Neuron (in vitro differentiated cells): ENCODE results near the gene TBC1D5.
"Not testable (repeated sequence)": the region's sequence is repeated elsewhere in the genome, so short reads cannot be mapped to it uniquely, and the experiment has no call there.

Experiments
- H2AFZ ChIP-seq: one replicate; pipeline ENCODE4 v1.6.1; 2013; ENCODE audit warnings: low read depth, mild to moderate bottlenecking, inconsistent platforms, low read length, moderate library complexity
- H3K27me3 ChIP-seq: one replicate; pipeline ENCODE4 v1.6.1; 2013; ENCODE audit warnings: low read length; ENCODE audit not compliant: insufficient read depth
- H3K36me3 ChIP-seq: one replicate; pipeline ENCODE4 v1.6.1; 2013; ENCODE audit warnings: low read length; ENCODE audit not compliant: insufficient read depth
- H3K4me1 ChIP-seq: one replicate; pipeline ENCODE4 v1.6.1; 2013; ENCODE audit warnings: low read length; ENCODE audit not compliant: insufficient read depth
- H3K4me3 ChIP-seq: 2 replicates; pipeline ENCODE4 v1.5.1; 2013; ENCODE audit warnings: mild to moderate bottlenecking, low read length, moderate library complexity
- H3K9me3 ChIP-seq: one replicate; pipeline ENCODE4 v1.6.1; 2013; ENCODE audit warnings: low read length

TBC1D5 gene

GRCh38 chr3:17742102-17742879 lies at the start of gene TBC1D5:
TBC1D5 (minus strand) TSS chr3:17742631; CDS start chr3:17508570, 234,061 bp downstream.
- Histone ChIP-seq H3K9me3 (no peaks in the 10 kb centered on the region), H2AFZ (peak within 1 kb of the TSS; percentile 88), H3K27me3 (no peaks in the 10 kb centered on the region), H3K36me3 (no peaks in the 10 kb centered on the region), H3K4me3 (peak within 1 kb of the TSS; percentile 85), H3K4me1 (peaks cover 19% of the 10 kb centered on the region)

DNA sequence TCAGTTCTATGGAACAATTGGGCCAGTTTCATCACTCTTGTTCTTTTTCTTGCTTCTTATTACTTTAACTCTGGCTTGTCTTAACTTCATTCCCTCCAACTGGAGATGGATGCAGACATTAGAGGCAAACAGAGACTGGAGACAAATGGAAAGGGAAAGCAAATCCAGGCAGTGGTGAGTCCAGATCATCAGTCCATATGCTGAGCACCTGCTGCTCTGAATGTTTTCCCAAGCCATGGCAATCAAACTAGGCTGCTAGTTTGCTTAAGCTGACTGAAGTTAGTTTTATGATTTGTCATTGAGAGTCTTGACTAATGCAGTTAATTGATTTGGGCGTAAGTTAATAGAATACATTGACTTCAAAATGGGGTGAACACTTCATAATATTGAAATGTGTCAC lies 41.0 kb upstream of the TBC1D5 start:
- no peak overlapping the region for H3K4me3 ChIP-seq
- H2AFZ ChIP-seq: no peak overlapping the region
- no peaks in the 10 kb centered on the region for H3K4me1 ChIP-seq
- H3K27me3 ChIP-seq: no peaks in the 10 kb centered on the region
- no peaks in the 10 kb centered on the region for H3K36me3 ChIP-seq
- H3K9me3 ChIP-seq: no peaks in the 10 kb centered on the region

GRCh38 chr3:17782751-17783150 lies 40.3 kb upstream of the TBC1D5 start:
- H3K27me3 ChIP-seq: no peaks in the 10 kb centered on the region
- no peaks in the 10 kb centered on the region for H3K9me3 ChIP-seq
- H3K4me1 ChIP-seq: no peaks in the 10 kb centered on the region
- no peaks in the 10 kb centered on the region for H3K36me3 ChIP-seq
- no peak overlapping the region for H2AFZ ChIP-seq
- H3K4me3 ChIP-seq: no peak overlapping the region

- H2AFZ ChIP-seq, H3K27me3 ChIP-seq, H3K4me3 ChIP-seq, H3K4me1 ChIP-seq, H3K36me3 ChIP-seq, H3K9me3 ChIP-seq: not testable (repeated sequence)
Observed at GRCh38 chr3:17780369-17780768, 37.9 kb upstream of the TBC1D5 start.

GRCh38 chr3:17779304-17780250 lies 37.1 kb upstream of the TBC1D5 start:
- not testable (repeated sequence) for H3K4me3 ChIP-seq, H3K9me3 ChIP-seq, H3K36me3 ChIP-seq, H3K27me3 ChIP-seq, H3K4me1 ChIP-seq, H2AFZ ChIP-seq

GRCh38 chr3:17777326-17777725 lies 34.9 kb upstream of the TBC1D5 start:
- H3K36me3 ChIP-seq, H3K4me3 ChIP-seq, H2AFZ ChIP-seq, H3K9me3 ChIP-seq, H3K4me1 ChIP-seq, H3K27me3 ChIP-seq: not testable (repeated sequence)

DNA sequence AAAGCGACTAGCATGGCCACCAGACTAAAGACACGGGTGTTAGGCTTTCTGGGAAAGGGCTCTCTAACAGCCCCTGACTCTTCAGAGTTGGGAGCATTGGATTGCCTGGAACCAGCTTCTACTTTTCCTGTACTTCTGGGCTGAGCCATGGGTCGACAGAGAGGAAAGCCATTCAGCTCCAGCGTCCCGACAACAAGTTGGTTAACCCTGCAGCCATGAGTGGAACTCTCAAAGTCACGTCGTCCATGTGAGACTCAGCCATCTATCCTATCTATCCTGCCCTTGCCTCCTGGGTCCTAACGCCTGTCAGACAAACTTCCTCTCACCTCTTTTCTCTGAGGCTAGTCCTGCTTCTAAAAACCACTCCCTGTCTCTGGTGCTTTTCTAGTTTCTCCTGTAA lies 32.6 kb upstream of the TBC1D5 start:
- H2AFZ ChIP-seq: no peak overlapping the region
- no peaks in the 10 kb centered on the region for H3K36me3 ChIP-seq
- no peaks in the 10 kb centered on the region for H3K4me1 ChIP-seq
- H3K9me3 ChIP-seq: no peaks in the 10 kb centered on the region
- no peak overlapping the region for H3K4me3 ChIP-seq
- H3K27me3 ChIP-seq: no peaks in the 10 kb centered on the region

- H3K27me3 ChIP-seq, H3K36me3 ChIP-seq, H3K4me3 ChIP-seq, H2AFZ ChIP-seq, H3K9me3 ChIP-seq, H3K4me1 ChIP-seq: not testable (repeated sequence)
Observed at GRCh38 chr3:17774180-17774910, 31.9 kb upstream of the TBC1D5 start.

- H3K27me3 ChIP-seq: no peaks in the 10 kb centered on the region
- H3K4me3 ChIP-seq: no peak overlapping the region
- no peak overlapping the region for H2AFZ ChIP-seq
- H3K36me3 ChIP-seq: no peaks in the 10 kb centered on the region
- no peaks in the 10 kb centered on the region for H3K9me3 ChIP-seq
- H3K4me1 ChIP-seq: no peaks in the 10 kb centered on the region
Observed at GRCh38 chr3:17772556-17772955, 30.1 kb upstream of the TBC1D5 start.

- Histone ChIP-seq H3K4me1 (no peaks in the 10 kb centered on the region), H3K36me3 (no peaks in the 10 kb centered on the region), H2AFZ (no peak overlapping the region), H3K9me3 (no peaks in the 10 kb centered on the region), H3K27me3 (no peaks in the 10 kb centered on the region), H3K4me3 (no peak overlapping the region)
Observed at GRCh38 chr3:17771177-17772017, 29.0 kb upstream of the TBC1D5 start.

DNA sequence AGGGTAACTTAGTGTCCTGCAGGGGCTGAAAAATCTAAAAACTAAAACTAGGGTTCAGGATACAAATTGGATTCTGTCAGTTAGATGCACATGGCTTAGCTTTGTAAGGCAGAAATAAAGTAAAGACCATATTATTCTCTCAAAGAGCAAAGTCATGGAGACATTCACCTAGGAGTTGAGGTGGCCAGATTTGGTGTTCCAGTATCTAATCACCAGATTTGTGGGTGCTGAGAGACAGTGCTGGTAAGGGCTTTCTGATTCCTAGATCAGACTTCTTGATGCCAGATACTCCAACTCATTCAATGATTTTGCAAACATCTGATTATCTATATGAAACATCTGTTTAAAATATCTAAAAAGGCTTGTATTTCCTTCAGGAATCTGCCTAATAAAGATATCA lies 28.3 kb upstream of the TBC1D5 start:
- H3K4me3 ChIP-seq: no peak overlapping the region

GRCh38 chr3:17765819-17766472 lies 23.5 kb upstream of the TBC1D5 start:
- Histone ChIP-seq H2AFZ (no peak overlapping the region), H3K36me3 (no peaks in the 10 kb centered on the region), H3K4me1 (no peaks in the 10 kb centered on the region), H3K4me3 (no peak overlapping the region), H3K27me3 (no peaks in the 10 kb centered on the region), H3K9me3 (no peaks in the 10 kb centered on the region)

More for the DNA sequence above, 28.3 kb upstream of the TBC1D5 start:
- Histone ChIP-seq H3K4me1 (no peaks in the 10 kb centered on the region), H3K9me3 (no peaks in the 10 kb centered on the region), H3K36me3 (no peaks in the 10 kb centered on the region), H3K27me3 (no peaks in the 10 kb centered on the region), H2AFZ (no peak overlapping the region)
